Lower leg skin (tissue), 3 donors: ENCODE measurements around the gene PTPRB.

Experiments used
- POLR2A ChIP-seq, 2 donors: fragments of 450-650 bp; IDR thresholded peaks; one replicate each; pipeline ENCODE4 v1.6.1; 2016 to 2017; ENCODE audit warnings: antibody characterized with exemption in 2 of 2, mild to moderate bottlenecking in 1 of 2, moderate library complexity in 1 of 2
- TF ChIP-seq, protein P1 (sequence below), 3 donors: fragments of 450-650 bp; IDR thresholded peaks; one replicate each; pipeline ENCODE4 v1.5.1; 2016; ENCODE audit warnings: antibody characterized with exemption in 3 of 3, mild to moderate bottlenecking in 3 of 3, moderate library complexity in 2 of 3

DNA sequence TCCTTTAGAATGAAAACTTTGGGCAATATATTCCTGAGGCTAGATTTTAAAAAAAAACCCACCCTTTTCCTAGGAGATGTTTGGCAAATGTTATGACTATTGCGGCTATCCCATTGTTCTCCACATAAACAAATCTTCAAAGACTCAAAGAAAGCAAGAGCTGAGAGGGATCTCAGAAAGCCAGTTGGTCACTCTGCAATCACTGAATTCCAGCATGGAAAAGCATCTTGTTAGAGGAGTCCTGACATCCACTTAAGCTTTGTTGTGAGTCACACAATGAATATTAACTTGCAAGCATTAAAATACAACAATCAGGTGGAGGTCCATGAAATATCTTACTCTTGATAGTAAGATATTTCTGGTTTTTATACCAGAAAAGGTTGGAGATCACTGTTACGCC is 11.0 kb upstream of the PTPRB start:
- TF ChIP-seq POLR2A (IDR thresholded peaks at IDR 0.05), result no peak
- TF ChIP-seq, protein P1, sequence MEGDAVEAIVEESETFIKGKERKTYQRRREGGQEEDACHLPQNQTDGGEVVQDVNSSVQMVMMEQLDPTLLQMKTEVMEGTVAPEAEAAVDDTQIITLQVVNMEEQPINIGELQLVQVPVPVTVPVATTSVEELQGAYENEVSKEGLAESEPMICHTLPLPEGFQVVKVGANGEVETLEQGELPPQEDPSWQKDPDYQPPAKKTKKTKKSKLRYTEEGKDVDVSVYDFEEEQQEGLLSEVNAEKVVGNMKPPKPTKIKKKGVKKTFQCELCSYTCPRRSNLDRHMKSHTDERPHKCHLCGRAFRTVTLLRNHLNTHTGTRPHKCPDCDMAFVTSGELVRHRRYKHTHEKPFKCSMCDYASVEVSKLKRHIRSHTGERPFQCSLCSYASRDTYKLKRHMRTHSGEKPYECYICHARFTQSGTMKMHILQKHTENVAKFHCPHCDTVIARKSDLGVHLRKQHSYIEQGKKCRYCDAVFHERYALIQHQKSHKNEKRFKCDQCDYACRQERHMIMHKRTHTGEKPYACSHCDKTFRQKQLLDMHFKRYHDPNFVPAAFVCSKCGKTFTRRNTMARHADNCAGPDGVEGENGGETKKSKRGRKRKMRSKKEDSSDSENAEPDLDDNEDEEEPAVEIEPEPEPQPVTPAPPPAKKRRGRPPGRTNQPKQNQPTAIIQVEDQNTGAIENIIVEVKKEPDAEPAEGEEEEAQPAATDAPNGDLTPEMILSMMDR (IDR thresholded peaks at IDR 0.05), result no peak
